NB4 (cell line): ENCODE data around the gene ZNFX1.

ENCODE experiments used
- CTCF ChIP-seq: IDR thresholded peaks from one replicate; pipeline ENCODE4 v1.5.1; 2012; ENCODE audit warnings: low read depth, low read length
- MAX ChIP-seq: IDR thresholded peaks from 2 replicates; pipeline ENCODE4 v1.6.1; 2011; ENCODE audit warnings: low read depth, low read length
- MYC ChIP-seq: IDR thresholded peaks from 2 replicates; pipeline ENCODE4 v1.6.1; 2011; ENCODE audit warnings: low read depth, low read length
- POLR2A ChIP-seq: IDR thresholded peaks from 2 replicates; pipeline ENCODE4 v1.6.1; 2011; ENCODE audit warnings: mild to moderate bottlenecking; ENCODE audit not compliant: insufficient read length; ENCODE audit errors: extremely low read depth

GRCh38 chr20:49306903-49307620 is 29.2 kb upstream of the ZNFX1 start:
- TF ChIP-seq POLR2A (no peak), CTCF (no peak), MYC (no peak), MAX (no peak)
